ENCODE data around the gene GALNT10. TPM values are rescaled to one million over a fixed set of nuclear protein-coding genes. Genes with fewer than 3 reads are reported as not detected.

The GALNT10 gene
- total RNA-seq, 2 donors from 2014 or later = 11.5 to 19.5 TPM

GRCh38 chr5:154422298-154422697 is 231.8 kb downstream of the GALNT10 start:
- Histone ChIP-seq H3K4me3 (no peak overlapping the region), H3K9me3 (no peaks in the 10 kb centered on the region), H3K27me3 (no peaks in the 10 kb centered on the region), H3K4me1 (no peaks in the 10 kb centered on the region), H3K27ac (no peak overlapping the region), H3K36me3 (replicated peaks in 1 of 2; ENCODE audit: insufficient read depth in 1 of 2, low read depth in 2 of 2) (no peaks in the 10 kb centered on the region)
- DNase-seq = no peak
- WGBS, 2 donors = 85 to 86% methylated on average over 2 of the region's 2 CpGs
- TF ChIP-seq, protein P1, sequence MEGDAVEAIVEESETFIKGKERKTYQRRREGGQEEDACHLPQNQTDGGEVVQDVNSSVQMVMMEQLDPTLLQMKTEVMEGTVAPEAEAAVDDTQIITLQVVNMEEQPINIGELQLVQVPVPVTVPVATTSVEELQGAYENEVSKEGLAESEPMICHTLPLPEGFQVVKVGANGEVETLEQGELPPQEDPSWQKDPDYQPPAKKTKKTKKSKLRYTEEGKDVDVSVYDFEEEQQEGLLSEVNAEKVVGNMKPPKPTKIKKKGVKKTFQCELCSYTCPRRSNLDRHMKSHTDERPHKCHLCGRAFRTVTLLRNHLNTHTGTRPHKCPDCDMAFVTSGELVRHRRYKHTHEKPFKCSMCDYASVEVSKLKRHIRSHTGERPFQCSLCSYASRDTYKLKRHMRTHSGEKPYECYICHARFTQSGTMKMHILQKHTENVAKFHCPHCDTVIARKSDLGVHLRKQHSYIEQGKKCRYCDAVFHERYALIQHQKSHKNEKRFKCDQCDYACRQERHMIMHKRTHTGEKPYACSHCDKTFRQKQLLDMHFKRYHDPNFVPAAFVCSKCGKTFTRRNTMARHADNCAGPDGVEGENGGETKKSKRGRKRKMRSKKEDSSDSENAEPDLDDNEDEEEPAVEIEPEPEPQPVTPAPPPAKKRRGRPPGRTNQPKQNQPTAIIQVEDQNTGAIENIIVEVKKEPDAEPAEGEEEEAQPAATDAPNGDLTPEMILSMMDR (IDR thresholded peaks at IDR 0.05) = no peak
- TF ChIP-seq POLR2A (IDR thresholded peaks at IDR 0.05) = no peak
- no peak for ATAC-seq
- intact Hi-C loops (cut with DNase I) = no loop called here

- Histone ChIP-seq H3K36me3 (replicated peaks in 1 of 2; ENCODE audit: insufficient read depth in 1 of 2, low read depth in 2 of 2) (no peaks in the 10 kb centered on the region), H3K9me3 (no peaks in the 10 kb centered on the region), H3K4me3 (no peak overlapping the region), H3K4me1 (no peaks in the 10 kb centered on the region), H3K27ac (no peak overlapping the region), H3K27me3 (no peaks in the 10 kb centered on the region)
- intact Hi-C loops (cut with DNase I) = no loop called here
- 92 to 94% methylated on average over 3 of the region's 3 CpGs for WGBS, 2 donors
- ATAC-seq (no peak), DNase-seq (no peak)
- TF ChIP-seq, protein P1 (IDR thresholded peaks at IDR 0.05) = no peak
- TF ChIP-seq POLR2A (IDR thresholded peaks at IDR 0.05) = no peak
Observed at GRCh38 chr5:154428208-154428607, 237.7 kb downstream of the GALNT10 start.

GRCh38 chr5:154429341-154429740 is 238.8 kb downstream of the GALNT10 start:
- TF ChIP-seq, protein P1 (IDR thresholded peaks at IDR 0.05) = no peak
- TF ChIP-seq POLR2A (IDR thresholded peaks at IDR 0.05) = no peak
- ATAC-seq (no peak), DNase-seq (no peak)
- Histone ChIP-seq H3K27me3 (no peaks in the 10 kb centered on the region), H3K9me3 (no peaks in the 10 kb centered on the region), H3K36me3 (replicated peaks in 1 of 2; ENCODE audit: insufficient read depth in 1 of 2, low read depth in 2 of 2) (no peaks in the 10 kb centered on the region), H3K4me3 (no peak overlapping the region), H3K4me1 (no peaks in the 10 kb centered on the region), H3K27ac (no peak overlapping the region)
- WGBS, 2 donors = 82 to 97% methylated on average over 1 of the region's 1 CpG
- intact Hi-C loops (cut with DNase I) = no loop called here

- TF ChIP-seq, protein P1 (IDR thresholded peaks at IDR 0.05) = no peak
- no peak for TF ChIP-seq POLR2A (IDR thresholded peaks at IDR 0.05)
- 81 to 86% methylated on average over 4 of the region's 4 CpGs for WGBS, 2 donors
- intact Hi-C loops (cut with DNase I) = no loop called here
Observed at GRCh38 chr5:154430466-154430865, 239.9 kb downstream of the GALNT10 start.

GRCh38 chr5:154430961-154431630 is 240.6 kb downstream of the GALNT10 start:
- Histone ChIP-seq H3K4me3 (no peak overlapping the region), H3K36me3 (replicated peaks in 1 of 2; ENCODE audit: insufficient read depth in 1 of 2, low read depth in 2 of 2) (no peaks in the 10 kb centered on the region), H3K27me3 (no peaks in the 10 kb centered on the region), H3K4me1 (no peaks in the 10 kb centered on the region), H3K9me3 (no peaks in the 10 kb centered on the region), H3K27ac (no peak overlapping the region)
- intact Hi-C loops (cut with DNase I) = no loop called here
- 81 to 93% methylated on average over 4 of the region's 4 CpGs for WGBS, 2 donors
- ATAC-seq (no peak), DNase-seq (no peak)
- no peak for TF ChIP-seq POLR2A (IDR thresholded peaks at IDR 0.05)
- TF ChIP-seq, protein P1 (IDR thresholded peaks at IDR 0.05) = no peak

More at GRCh38 chr5:154430466-154430865, 239.9 kb downstream of the GALNT10 start:
- H3K9me3 ChIP-seq = no peaks in the 10 kb centered on the region
- no peak overlapping the region for H3K4me3 ChIP-seq
- no peaks in the 10 kb centered on the region for H3K36me3 ChIP-seq (replicated peaks in 1 of 2; ENCODE audit: insufficient read depth in 1 of 2, low read depth in 2 of 2)
- H3K4me1 ChIP-seq = no peaks in the 10 kb centered on the region
- no peak overlapping the region for H3K27ac ChIP-seq
- ATAC-seq (no peak), DNase-seq (no peak)
- H3K27me3 ChIP-seq = no peaks in the 10 kb centered on the region

Data from body of pancreas (tissue), 4 donors.